Right renal pelvis (tissue), 4 donors: ENCODE results near the gene INPP5K. TPM values are rescaled to one million over a fixed set of nuclear protein-coding genes. Genes with fewer than 3 reads are reported as not detected.
A peak's percentile ranks its signal among the peaks of the same experiment; 100 is the strongest.
"Not testable (repeated sequence)": the region's sequence is repeated elsewhere in the genome, so short reads cannot be mapped to it uniquely, and the experiment has no call there.

Experiments
- DNase-seq, 4 donors: peaks; one replicate each; pipeline ENCODE4 v3.0.0-alpha.2; 2013; ENCODE audit warnings: low read depth in 4 of 4, low spot score in 3 of 4, missing footprints in 1 of 4
- polyA plus RNA-seq, 4 donors: library from polyadenylated mRNA; unstranded; fragments of 120-200 nt; gene quantifications; one replicate each; pipeline ENCODE4 v1.2.1, GENCODE V29; 2013; ENCODE audit not compliant: insufficient read length in 4 of 4

The INPP5K gene
- polyA plus RNA-seq, 4 donors, result 19.2 to 25.4 (median 23.6) TPM

DNA sequence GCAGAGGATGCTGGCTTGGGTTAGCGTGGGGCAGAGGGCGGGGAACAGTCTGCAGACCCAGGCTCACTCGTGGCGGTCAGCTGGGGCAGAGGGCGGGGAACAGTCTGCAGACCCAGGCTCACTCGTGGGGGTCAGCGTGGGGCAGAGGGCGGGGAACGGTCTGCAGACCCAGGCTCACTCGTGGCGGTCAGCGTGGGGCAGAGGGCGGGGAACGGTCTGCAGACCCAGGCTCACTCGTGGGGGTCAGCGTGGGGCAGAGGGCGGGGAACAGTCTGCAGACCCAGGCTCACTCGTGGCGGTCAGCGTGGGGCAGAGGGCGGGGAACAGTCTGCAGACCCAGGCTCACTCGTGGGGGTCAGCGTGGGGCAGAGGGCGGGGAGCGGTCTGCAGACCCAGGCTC lies 7.7 kb downstream of the INPP5K start:
- DNase-seq, result not testable (repeated sequence)

DNA sequence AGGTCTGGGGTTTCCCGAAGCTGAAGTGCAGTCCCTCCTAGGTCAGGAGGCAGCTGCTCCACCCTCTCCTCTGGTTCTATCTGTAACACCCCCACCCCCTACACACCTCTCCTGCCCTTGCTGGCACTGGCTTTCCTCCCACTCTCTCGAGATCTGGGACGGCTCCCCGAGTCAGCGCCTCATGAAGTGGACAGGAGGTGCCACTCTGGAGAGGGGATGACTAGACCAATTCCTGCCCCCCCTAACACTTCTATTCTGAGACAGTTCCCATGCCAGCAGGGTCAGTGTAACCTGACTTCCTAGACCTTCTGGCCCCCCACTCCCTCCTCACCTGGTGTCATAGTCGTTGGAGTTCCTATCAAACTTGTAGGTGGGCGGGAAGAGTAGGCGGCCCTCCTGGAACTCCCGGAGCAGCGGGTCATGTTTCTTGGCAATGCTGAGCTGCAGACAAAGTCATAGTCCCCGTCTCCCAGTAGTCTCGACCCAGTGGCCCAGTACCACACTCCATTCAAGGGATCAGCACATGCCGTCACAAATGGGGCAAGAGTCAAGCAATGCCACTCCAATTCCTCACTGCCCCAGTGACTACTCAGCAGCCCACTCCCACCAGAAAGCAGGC lies 9.7 kb downstream of the INPP5K start:
- no peak for DNase-seq

DNA sequence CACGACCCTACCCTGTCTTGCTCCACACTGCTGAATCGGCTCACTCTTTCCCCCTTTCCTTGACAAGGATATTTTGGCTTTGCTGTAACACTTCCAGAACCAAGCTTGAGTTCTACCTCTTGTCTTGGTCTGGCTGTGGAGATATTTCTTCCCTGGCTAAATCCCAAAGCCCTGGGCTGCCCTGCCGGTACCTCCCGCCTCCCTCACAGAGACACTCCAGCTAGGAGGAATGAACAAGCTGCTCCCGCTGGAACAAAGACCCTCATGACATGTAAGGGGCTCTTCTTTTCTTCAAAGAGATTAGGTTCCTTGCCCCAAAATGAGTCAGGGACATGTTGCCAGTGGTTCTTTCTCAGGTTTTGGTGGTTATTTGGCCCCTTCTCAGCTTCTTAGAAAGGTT lies 10.8 kb downstream of the INPP5K start:
- DNase-seq, result no peak

DNA sequence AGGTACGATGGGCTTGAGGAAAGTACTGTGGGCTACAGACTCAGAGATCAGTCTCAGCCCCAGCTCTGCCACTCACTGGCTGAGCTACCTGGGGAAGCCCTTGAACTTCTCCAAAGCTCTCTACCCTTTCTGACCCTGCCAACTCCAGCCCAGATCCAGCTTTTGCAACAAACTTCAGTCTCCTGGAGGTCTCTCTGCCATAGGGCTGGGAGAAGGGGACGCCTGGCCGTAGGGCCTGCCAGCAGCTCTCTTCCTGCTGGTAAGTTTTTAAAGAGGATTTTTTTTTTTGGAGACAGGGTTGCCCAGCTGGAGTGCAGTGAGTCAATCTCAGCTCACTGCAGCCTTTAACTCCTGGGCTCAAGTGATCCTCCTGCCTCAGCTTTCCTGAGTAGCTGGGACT lies 11.5 kb downstream of the INPP5K start:
- no peak for DNase-seq

DNA sequence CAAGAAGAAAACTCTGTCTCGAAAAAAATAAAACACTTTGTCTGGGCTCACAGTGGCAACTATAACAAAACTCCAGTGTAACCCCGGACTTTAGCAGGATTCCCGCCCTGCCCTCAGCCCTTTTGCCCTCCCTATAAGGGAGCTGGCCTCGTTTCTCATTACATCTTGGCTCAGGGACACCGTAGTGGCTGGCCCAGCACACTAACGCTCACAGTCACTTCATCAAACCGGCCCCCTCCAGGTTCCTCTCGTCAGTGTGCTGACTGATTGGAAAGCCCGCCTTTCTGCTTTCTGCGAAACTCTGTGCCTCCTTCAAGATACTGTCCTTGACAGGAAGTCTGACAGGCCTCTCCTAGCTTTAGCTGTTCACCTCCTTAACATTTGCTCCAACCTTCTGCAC lies 12.7 kb downstream of the INPP5K start:
- no peak for DNase-seq

DNA sequence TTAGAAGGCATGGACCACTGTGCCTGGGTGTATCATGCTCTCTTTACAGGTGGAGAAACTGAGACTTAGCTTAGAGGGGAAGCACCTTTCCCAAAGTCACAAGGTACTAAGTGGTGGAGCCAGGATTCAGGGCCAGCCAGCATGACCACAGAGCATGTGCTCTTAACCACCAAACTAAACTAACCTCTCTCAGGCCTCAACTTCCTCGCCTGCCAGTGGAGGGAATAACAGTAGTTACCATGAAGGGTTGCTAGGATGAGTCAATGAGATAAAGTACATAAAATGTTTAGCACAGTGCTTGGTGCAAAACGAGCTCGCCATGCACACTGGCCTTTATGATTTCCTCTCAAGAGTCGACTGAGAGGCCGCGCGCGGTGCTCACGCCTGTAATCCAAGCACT lies 17.5 kb downstream of the INPP5K start:
- no peak for DNase-seq

DNA sequence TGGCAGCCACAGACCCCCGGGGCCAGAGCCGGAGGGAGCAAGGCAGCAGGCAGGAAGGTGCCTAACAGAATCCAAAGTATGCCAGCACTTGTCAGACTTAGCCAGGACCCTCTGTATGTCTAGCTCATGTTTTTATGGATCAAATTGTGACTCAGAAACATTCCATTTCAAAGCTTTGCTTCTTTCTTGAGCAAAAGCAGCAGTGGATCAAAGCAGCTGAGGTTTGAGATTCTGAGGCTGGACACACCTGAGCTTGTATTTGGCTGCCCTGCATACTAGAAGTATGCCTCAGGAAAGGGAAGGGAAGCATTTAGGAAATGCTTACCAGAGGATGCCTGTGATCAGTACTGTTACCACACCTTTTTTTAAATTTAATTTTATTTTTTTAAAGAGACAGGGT lies 18.2 kb downstream of the INPP5K start:
- DNase-seq, result no peak

DNA sequence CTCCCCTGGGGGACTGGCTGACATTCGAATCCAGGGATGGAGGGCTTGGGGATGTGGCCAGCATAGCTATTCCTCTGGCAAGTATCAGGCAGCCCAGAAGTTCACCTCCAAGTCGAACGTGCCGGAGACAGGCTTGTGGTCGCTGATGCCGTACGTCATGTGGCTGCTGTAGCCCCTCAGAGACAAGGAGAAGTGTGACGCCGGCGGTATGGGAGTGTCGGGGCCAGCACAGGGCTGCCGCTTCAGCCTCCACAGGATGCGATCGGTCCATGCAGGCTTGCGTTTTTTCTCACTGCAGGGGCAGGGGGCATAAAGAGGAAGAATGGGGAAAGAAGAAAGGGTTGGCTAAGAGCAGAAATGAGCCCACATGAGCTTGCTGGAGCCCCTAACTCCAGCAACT lies 18.6 kb downstream of the INPP5K start:
- DNase-seq, result no peak

DNA sequence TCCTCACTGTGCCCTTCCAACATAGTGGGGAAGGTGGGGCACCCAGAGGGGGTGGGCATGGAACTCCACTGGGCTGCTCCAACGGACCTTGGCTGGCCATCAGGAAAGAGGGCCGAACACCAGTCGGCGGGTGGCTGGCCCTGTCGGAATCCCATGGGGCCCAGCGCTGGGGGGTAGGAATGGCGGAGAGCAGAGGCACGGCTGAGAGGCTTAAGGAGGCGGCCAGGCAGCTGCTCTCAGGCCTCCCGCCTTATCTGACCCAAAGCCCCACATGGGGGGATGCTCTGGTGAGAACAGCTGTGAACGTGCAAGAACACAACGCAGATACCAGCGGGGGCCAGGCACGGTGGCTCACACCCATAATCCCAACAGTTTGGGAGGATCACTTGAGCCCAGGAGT lies 19.5 kb downstream of the INPP5K start:
- DNase-seq, result no peak

DNA sequence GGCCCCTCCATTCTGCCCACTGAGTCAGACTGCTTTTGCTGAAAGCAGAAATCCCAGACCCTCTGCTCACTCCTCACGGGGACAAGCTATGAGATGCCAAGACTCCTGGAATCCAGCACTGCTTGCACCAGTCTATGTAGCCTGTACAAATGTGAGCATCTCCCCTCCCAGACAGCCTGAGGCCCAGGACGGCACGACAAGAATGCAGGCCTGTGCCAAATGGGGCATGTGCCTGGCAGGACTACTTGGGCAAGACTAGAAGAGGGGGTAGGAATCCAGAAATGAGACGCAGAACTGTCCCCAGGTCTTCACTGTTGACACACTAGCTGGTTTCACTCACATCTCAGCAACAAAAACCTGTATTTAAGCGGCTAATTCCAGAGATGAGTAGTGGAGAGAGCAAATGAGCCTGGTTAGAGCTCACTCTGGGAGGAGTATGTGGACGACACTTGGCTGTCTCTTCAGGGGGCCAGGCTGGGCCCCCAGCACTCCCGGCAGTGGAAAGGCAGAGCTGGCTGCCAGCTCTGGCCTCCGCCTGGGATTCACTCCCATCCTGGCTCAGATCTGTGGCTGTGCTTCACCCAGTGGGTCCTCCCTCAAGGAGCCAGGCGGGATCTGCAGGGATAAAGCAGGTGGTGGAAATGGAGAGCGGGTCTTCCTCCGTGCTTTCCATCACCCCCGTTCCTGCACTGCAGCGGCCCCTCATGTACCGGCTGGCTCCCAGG lies 21.0 kb downstream of the INPP5K start:
- DNase-seq, result no peak

DNA sequence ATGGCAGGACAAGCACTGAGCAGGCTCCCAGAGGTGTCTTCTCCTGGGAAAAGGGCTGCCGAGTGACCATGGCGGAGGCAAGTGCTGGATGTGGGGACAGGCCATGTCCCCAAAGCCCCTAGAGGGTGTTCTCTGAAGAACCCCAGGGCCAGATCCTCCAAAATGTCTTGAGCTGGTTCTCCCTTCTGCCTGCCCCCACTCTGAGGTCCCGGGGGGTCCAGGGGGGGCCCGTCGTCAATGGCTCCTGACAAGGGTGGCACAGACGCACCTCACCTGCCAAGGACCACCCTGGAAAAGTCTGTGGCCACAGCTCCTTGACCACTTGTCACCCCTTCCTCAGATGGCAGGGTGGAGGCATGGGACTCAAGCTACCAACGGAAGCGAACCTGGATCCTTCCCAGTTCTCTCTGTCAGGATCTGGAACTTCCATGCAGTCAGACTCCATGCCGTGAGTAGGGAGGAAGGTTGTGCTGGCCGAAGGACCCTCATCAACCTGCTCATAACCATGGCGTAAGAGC lies 21.6 kb downstream of the INPP5K start:
- no peak for DNase-seq

DNA sequence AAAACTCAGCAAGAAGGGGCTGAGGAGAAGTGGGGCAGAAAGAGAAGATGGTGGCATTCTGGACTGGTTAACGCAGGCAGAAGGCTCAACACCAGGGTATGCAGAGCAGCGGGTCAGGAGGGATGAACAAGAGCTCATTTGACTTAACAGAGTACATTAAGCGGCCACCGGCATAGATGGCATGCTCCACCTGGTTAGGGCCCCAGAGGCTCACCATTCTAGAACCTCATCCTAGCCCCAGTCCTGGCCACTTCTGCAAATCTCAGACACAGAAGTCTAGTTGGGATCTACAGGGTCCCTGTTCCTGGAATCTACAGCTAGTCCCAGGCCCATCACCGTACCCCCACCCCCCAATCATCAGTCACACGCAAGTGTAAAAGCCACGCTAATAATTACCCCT lies 22.2 kb downstream of the INPP5K start:
- no peak for DNase-seq

DNA sequence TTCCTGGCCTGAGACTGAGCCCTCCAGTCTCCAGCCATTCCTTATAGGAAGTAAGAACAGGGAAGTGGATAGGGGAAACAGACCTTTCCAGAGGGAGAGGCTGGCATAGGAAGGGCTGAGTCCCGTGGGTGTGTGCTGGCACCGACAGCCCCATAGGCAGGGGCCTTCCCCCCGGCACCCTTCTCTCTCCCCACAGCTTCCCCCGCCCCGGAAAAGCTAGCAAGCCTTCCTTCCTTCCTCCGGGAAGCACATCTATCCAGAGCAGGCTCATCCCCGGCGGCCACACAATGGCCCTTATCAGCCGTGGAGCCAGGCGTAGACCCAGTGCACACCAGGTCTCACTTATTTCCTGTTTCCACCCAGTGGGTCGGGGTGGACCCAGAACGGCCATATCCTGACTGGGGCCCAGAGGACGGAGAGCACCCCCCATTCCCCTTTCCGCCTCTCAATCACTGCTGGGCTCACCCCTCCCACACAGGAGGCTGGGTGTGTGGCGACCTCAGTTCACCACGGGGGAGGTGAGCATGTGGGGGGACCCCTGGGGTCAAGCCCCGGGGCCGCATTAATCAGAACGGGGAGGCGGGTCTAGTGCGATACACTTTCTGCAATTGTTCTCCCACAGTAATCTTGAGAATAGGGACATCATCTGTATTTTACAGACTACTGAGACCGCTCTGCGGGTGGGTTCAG lies 23.0 kb downstream of the INPP5K start:
- no peak for DNase-seq

DNA sequence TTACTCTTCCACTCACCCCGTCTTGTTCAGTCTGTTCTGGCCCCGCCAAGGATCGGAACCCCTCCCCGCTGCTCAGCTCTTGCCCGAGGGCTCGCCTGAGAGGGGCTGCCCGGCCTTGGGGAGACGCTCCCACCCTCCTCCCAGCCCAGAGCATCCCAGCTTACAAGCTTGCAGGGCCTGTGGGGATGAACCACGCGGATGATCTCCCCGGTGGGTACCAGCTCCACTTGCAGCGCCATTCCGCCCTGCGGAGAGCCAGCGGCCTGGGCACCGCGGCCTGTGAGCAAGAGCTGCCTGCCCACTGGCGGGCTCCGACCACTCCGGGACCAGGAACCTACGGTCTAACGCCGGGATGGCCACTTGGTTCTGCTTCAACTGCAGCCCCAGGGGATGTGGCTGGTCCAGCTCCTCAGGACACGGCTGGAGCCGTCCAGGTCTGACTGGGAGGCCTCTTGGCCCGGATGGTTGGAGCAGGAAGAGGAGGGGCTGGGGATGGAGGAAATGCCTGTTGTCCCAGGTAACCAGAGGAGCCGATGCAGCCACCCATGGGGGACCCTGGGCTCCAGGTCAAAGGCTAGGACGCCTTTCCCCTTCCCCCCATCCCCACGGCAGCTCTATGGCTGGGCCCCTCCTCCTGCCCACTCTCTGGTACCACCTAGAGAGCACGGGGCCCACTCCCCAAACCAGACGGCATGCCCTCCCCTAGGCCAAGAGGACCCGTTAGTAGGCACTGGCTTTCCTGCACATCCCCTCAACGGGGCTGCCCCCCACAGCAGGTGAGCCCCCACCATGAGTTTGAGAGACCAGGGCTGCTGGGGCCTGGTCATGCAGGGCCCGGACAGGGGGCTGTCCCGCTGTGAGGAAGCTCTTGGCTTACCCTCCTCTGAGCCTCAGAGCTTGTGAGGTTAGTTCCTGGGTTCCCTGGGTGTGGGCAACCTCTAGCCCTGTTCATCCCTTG lies 23.9 kb downstream of the INPP5K start, which contains the start of gene MYO1C:
TSS of gene MYO1C (minus strand) at position 438 of the 958 bp plus-strand sequence. CDS start at position 239, 199 bp downstream.
- no peak for DNase-seq

DNA sequence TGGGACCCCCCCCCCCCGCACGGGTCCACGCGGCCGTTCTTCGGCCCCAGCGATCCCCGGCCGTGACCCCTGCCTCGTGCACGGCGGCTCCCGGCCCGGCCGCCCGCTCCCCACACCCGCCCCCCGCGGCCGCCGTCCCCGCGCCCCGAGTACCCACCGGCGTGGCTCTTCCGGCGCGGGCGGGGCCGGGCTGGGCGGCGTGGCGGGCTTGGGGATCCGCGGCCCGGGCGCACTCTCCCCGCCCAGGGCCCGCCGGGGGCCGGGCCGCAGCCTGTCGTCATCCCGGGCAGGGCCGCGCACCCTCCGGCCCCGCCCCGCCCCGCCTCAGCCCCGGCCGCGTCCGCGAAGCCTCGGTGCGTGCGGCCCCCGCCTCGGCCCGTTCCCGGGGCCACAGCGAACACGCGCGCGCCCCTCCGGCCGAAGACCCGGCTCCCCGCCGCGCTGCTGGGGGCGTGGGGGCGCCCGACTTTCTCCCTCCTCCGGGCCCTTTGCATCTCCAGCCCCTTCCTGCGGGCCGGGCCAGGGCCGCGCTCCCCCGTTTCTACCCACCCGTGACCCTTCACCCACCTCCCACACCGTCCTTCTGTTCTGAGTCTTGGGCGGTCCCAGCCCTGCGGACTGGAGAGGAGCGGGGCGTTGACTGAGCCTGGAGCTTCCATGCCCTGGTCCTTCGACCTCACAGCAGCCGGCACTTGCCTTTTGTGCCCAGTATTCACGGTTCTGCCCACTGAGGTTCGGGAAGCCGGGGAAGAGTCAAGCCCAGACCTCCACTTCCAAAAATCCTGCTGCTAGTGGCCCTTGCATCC lies 24.8 kb downstream of the INPP5K start:
- no peak for DNase-seq

DNA sequence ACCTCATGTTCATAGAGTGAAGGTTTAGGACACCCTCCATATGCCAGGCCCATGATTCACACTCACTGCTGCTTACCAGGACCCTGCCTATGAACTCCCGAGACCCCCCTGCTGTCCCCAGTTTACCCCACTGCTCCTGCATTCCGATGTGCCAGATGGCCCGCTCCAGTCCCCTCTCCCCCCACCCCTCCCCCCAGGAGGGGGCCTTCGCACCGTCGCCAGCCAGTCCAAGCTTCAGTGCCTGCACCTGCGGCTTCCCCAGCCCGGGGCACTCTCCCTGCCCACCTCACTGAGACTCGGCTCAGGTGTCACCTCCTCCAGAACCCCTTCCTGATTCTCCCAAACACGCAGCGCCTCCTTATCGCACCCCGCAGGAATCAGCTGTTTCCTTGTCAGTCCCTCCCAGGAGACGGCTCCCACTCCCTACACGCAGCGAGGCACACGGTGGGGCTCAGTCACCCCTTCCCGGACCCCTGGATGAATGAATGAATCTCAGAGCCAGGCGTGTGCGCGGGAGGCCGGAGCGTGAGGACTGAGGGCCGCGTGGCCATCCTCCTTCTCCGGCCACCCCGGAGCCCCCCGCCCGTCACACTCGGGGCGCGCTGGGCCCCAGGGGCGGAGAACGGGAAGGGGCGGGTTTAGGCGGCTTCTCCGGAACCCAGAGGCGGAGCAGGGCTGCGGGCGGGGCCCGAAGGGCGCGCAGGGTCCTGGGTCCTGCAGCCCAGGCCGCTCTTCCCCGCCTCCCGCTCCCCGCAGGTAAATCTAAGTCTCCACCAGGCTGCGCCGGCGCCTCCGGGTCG lies 25.6 kb downstream of the INPP5K start:
- no peak for DNase-seq

DNA sequence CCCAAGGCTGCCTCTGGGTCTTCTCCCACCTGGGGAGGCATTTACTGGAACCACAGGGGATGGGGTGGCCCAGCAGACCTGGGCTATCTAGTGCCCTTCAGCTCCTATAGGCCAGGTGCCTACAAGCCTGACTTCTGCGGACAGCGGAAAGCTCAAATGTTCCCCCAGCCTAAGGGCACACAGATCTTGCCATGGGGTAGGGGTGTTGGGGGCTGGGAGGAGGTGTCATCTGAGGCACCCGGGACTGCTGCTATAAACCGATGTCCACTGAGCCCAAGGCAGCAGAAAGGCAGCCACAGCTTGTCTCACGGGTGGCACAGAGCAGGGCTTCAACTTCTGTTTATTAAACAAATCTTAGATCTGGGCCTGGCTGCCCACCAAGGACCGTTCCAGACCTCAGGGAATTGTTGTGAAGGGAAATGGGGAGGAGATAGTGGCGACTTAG lies 27.6 kb downstream of the INPP5K start:
- no peak for DNase-seq

DNA sequence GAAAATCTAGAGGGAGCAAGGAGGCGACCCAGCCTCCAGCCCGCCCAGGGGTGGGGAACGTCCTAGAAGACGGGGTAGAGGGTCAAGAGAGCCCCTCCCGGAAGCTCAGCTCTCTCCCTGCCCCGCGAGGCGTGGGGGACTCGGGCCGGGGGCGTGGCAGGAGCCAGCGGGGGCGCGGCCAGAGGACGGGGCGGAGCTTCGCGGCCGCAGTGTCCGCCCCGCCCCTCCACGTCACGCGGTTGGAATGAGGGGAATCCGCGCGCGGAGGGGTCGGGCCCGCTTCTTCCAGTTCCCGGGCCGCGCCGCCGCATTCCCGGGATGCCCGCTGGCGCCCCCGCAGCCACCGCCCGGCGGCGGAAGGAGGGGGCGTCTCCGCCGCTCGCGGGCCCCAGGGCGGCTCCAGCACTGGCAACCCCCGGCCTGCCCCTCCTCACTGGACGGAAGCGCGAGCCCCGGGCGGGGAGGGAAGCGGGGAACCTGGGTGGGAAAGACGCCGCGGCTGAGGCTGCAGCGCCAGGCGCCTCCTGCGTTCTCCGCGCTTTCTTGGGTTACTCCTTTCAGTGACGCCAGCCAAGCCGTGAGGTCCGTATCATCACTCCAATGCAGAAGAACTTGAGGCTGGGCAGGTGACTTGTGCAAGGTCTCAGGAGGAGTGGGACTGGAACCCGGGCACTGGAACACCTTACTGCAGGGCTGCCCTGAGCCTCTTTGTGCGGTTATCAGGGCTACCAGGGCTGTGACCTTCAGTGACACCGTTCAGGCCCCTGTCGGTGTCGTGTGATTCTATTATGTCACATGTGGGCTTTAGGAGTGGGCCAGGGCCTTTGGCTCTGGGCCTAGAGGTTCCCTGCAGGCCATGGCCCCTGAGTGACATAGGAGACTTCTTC lies 28.2 kb downstream of the INPP5K start:
- DNase-seq, result peak in 3 of 4 donors; percentile 77 to 79 (median 78)
